Transverse colon (tissue), 4 donors: Measurements from ENCODE around the gene FAM83D. TPM values are rescaled to one million over a fixed set of nuclear protein-coding genes. Genes with fewer than 3 reads are reported as not detected.
"Not testable (repeated sequence)": the region's sequence is repeated elsewhere in the genome, so short reads cannot be mapped to it uniquely, and the experiment has no call there.

Source experiments
- DNase-seq: peaks from one replicate; pipeline ENCODE4 v3.0.0-alpha.2; 2019
- H3K27ac ChIP-seq, 4 donors: fragments of 200-600 bp; sonication (generic); 2 replicates each; pipeline ENCODE4 v1.5.1; 2016 to 2018; ENCODE audit warnings: inconsistent platforms in 4 of 4
- H3K27me3 ChIP-seq: fragments of 200-600 bp; sonication (generic); 2 replicates; pipeline ENCODE4 v1.5.1; 2017; ENCODE audit warnings: inconsistent platforms
- H3K36me3 ChIP-seq, 4 donors: fragments of 200-600 bp; sonication (generic); 2 replicates each; pipeline ENCODE4 v1.5.1; 2017 to 2019; ENCODE audit warnings: inconsistent platforms in 4 of 4
- H3K4me1 ChIP-seq, 4 donors: fragments of 200-600 bp; sonication (generic); 2 replicates each; pipeline ENCODE4 v1.5.1; 2017 to 2020; ENCODE audit warnings: inconsistent platforms in 4 of 4
- H3K4me3 ChIP-seq, 4 donors: fragments of 200-600 bp; sonication (generic); 1 replicate in 1 of 4; 2 replicates in 3 of 4; pipeline versions ENCODE4 v1.5.1 to v1.6.1; 2017 to 2019; ENCODE audit warnings: inconsistent platforms in 4 of 4
- H3K9me3 ChIP-seq, 2 donors: fragments of 200-600 bp; sonication (generic); 2 replicates each; pipeline ENCODE4 v1.5.1; 2017 to 2019; ENCODE audit warnings: inconsistent platforms in 2 of 2
- EP300 ChIP-seq: sonication (generic); formaldehyde crosslinking; IDR thresholded peaks from one replicate; pipeline ENCODE4 v1.6.1; 2017; ENCODE audit warnings: antibody characterized with exemption, low read depth
- POLR2A ChIP-seq: fragments of 450-650 bp; IDR thresholded peaks from one replicate; pipeline ENCODE4 v1.6.1; 2016; ENCODE audit warnings: antibody characterized with exemption, mild to moderate bottlenecking, moderate library complexity
- POLR2AphosphoS5 ChIP-seq, 3 donors: sonication (generic); formaldehyde crosslinking; IDR thresholded peaks; one replicate each; pipeline ENCODE4 v1.6.1; 2016; ENCODE audit warnings: antibody characterized with exemption in 3 of 3
- WGBS, 2 donors: methylation state at CpG; one replicate each; pipeline ENCODE4 v1.1.5; 2018; ENCODE audit warnings: low coverage in 1 of 2; 5-methylcytosine and 5-hydroxymethylcytosine counted together
- in situ Hi-C, 4 donors: fragments of 200-750 bp; cut with MboI; loops; one replicate each; pipeline versions ENCODE4 v1.15.0 to v1.15.1; 2017; ENCODE audit warnings: low sequenced_read_pairs in 3 of 4, low pct_ligation_motif_present in 1 of 4, low pct_unique_long_range_greater_than_20kb in 1 of 4
- intact Hi-C: fragments of 100-400 bp; cut with DNase I; formaldehyde crosslinking; loops from one replicate; pipeline ENCODE4 v1.15.1; 2023; ENCODE audit warnings: low total_unique reads
- total RNA-seq, 4 donors: library from RNA; depleted of rRNA; stranded (reverse); fragments of >200 nt; gene quantifications; one replicate each; pipeline ENCODE4 v1.1.0, GENCODE V29; 2016
- TF ChIP-seq, protein P1 (sequence below), 5 experiments: fragments of 200-600 bp in 3 of 5; fragments of 450-650 bp in 2 of 5; sonication (generic) in 3 of 5; IDR thresholded peaks; 1 replicate in 2 of 5; 2 replicates in 3 of 5; pipeline ENCODE4 v1.5.1; 2016 to 2017; ENCODE audit warnings: antibody characterized with exemption in 5 of 5, inconsistent platforms in 3 of 5, mild to moderate bottlenecking in 2 of 5, moderate library complexity in 1 of 5

The FAM83D gene
- total RNA-seq, 4 donors from 2014 or later, result 7.2 to 42.3 (median 19.6) TPM

DNA sequence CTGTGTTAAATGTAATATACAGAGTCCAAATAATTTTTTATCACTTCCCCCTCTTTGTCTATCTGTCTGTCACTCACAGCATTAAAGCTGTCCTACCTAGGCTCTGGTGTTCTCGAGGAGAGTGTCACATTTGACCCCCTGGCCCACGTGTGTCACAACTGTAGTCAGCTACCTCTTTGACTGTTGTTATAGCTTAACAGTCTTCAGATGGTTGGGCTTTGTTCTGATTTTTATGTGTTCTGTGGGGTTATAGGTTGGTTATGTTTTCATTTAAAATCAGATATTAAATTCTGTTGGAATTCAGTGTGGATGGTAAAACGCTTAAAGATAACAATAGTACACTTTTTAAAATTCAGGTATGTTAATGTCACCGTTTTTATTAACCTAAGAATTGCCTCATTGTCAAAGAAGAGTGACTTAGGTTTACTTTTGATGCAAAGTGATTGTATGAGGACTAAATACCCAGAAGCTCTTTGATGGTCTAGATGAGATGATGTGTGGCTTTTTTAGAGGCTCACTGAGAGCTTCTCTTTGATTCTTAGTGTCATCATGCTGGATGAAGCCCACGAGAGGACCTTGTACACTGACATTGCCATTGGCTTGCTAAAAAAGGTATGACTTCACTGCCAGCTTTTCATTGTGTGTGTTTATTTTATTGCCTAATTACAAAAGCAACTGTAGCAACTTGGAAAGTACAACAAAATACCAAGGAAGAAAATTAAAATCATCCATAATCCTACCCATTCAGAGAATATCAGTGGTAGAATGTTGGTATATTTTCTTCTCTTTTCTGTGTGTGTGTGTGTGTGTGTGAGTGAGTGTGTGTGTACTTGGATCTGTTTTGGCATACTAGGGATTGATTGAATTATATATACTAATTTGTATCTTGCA is 65.8 kb downstream of the FAM83D start:
- H3K36me3 ChIP-seq, result peaks cover 0 to 15% (median 5%) of the 10 kb centered on the region in 4 donors
- H3K27ac ChIP-seq, result no peak overlapping the region
- WGBS, 2 donors, result 70 to 72% methylated on average over 5 of the region's 5 CpGs
- intact Hi-C loops, result no loop called here
- H3K9me3 ChIP-seq, result no peaks in the 10 kb centered on the region
- no peaks in the 10 kb centered on the region for H3K27me3 ChIP-seq
- H3K4me1 ChIP-seq, result peaks cover 0 to 6% (median 2%) of the 10 kb centered on the region in 4 donors
- TF ChIP-seq EP300, result no peak
- TF ChIP-seq, protein P1, sequence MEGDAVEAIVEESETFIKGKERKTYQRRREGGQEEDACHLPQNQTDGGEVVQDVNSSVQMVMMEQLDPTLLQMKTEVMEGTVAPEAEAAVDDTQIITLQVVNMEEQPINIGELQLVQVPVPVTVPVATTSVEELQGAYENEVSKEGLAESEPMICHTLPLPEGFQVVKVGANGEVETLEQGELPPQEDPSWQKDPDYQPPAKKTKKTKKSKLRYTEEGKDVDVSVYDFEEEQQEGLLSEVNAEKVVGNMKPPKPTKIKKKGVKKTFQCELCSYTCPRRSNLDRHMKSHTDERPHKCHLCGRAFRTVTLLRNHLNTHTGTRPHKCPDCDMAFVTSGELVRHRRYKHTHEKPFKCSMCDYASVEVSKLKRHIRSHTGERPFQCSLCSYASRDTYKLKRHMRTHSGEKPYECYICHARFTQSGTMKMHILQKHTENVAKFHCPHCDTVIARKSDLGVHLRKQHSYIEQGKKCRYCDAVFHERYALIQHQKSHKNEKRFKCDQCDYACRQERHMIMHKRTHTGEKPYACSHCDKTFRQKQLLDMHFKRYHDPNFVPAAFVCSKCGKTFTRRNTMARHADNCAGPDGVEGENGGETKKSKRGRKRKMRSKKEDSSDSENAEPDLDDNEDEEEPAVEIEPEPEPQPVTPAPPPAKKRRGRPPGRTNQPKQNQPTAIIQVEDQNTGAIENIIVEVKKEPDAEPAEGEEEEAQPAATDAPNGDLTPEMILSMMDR (IDR thresholded peaks at IDR 0.05), result no peak
- TF ChIP-seq POLR2A, result no peak
- TF ChIP-seq POLR2AphosphoS5 (IDR thresholded peaks at IDR 0.05), result no peak
- no peak overlapping the region for H3K4me3 ChIP-seq
- in situ Hi-C loops, result no loop called here
- DNase-seq, result no peak

DNA sequence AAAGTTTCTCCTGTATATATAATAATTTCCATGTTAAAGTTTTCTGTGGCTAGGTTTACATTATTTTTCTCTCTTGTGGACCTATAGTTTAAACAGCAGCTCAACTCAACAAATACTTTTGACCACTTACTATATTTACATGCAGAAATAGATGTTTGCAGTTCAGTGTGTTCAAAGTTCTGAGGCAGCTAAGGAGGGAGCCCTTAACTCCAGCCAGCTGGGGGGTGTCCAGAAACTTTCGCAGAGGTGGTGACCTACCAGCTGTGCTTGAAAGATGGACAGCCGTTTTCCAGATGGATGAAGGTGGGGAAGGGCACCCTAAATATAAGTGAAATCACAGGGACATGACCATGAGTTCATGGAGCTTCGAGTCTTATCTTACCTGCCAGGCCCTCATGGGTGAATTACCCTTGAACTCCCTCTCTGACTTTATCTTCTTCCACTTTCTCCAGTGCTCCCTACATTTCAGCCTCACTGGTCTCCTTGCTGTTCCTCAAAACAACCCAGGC is 69.4 kb downstream of the FAM83D start:
- H3K4me1 ChIP-seq, result no peaks in the 10 kb centered on the region
- H3K9me3 ChIP-seq, result no peaks in the 10 kb centered on the region
- no peak for DNase-seq
- 87% methylated on average over 3 of the region's 3 CpGs; no CpG with 5 or more reads in 1 of the 2 donors for WGBS, 2 donors
- TF ChIP-seq, protein P1 (IDR thresholded peaks at IDR 0.05), result no peak
- TF ChIP-seq POLR2AphosphoS5 (IDR thresholded peaks at IDR 0.05) (no peak), EP300 (no peak), POLR2A (no peak)
- in situ Hi-C loops (no loop called here), intact Hi-C loops (no loop called here)
- H3K27ac ChIP-seq, result no peak overlapping the region
- peaks cover 0 to 22% (median 7%) of the 10 kb centered on the region in 4 donors for H3K36me3 ChIP-seq
- no peaks in the 10 kb centered on the region for H3K27me3 ChIP-seq
- no peak overlapping the region for H3K4me3 ChIP-seq

DNA sequence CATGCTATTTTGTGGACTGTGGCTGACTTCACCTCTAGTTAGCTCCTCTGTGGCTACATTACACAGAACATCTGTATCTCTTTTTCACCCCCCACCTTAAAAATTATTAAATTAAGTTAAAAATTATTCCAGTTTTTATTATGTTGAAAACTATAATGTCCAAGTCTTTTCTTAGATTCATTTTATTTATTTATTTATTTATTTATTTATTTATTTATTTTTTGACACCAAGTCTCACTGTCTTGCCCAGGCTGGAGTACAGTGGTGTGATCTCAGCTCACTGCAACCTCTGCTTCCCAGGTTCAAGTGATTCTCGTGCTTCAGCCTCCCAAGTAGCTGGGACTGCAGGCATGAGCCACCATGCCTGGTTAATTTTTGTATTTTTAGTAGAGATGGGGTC is 70.6 kb downstream of the FAM83D start:
- H3K27ac ChIP-seq, H3K4me3 ChIP-seq, H3K27me3 ChIP-seq, H3K9me3 ChIP-seq, intact Hi-C loops, DNase-seq, in situ Hi-C loops, H3K4me1 ChIP-seq: not testable (repeated sequence)
- 92% methylated on average over 1 of the region's 1 CpG; no CpG with 5 or more reads in 1 of the 2 donors for WGBS, 2 donors
- peaks cover 0 to 22% (median 8%) of the 10 kb centered on the region in 4 donors for H3K36me3 ChIP-seq

DNA sequence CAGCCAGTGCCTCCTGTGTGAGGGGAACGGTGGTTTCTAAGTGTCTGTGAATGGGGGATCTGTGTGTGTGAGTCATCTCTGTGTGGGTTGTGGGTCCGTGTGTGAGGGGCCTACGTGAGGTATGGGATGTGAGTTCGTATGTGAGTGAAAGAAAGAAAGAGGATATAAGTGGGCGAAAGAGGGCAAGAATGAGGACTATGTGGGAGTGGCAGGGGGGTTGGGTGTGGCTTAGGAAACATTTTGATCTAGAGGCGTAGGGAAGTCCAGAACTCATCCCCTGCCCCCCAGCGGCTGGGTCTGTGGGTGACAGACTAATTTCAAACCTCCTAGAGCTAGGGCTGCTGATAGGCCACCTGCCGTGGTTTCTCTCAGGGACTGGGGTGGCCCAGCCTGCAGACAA is 71.4 kb downstream of the FAM83D start:
- WGBS, 2 donors, result 85 to 100% methylated on average over 3 to 8 of the region's 8 CpGs

More for the DNA sequence above, 71.4 kb downstream of the FAM83D start:
- Histone ChIP-seq H3K4me1 (no peaks in the 10 kb centered on the region), H3K36me3 (peaks cover 0 to 22% (median 9%) of the 10 kb centered on the region in 4 donors), H3K9me3 (no peaks in the 10 kb centered on the region), H3K27me3 (no peaks in the 10 kb centered on the region), H3K27ac (no peak overlapping the region), H3K4me3 (no peak overlapping the region)
- no peak for DNase-seq
- TF ChIP-seq POLR2AphosphoS5 (IDR thresholded peaks at IDR 0.05) (no peak), POLR2A (no peak), EP300 (no peak)
- TF ChIP-seq, protein P1 (IDR thresholded peaks at IDR 0.05), result no peak
- in situ Hi-C loops, result no loop called here
- intact Hi-C loops, result no loop called here
